22Rv1 (cell line): Measurements from ENCODE around the gene PCDH11X.
"Not testable (repeated sequence)": the region's sequence is repeated elsewhere in the genome, so short reads cannot be mapped to it uniquely, and the experiment has no call there.

Source experiments
- ZFX ChIP-seq: fragments of 450-650 bp; IDR thresholded peaks from 2 replicates; pipeline ENCODE4 v1.6.1; 2017; ENCODE audit warnings: antibody characterized with exemption, borderline replicate concordance
- TF ChIP-seq, protein P1 (sequence below): fragments of 450-650 bp; IDR thresholded peaks from 2 replicates; pipeline ENCODE4 v1.5.1; 2017; ENCODE audit warnings: mild to moderate bottlenecking

DNA sequence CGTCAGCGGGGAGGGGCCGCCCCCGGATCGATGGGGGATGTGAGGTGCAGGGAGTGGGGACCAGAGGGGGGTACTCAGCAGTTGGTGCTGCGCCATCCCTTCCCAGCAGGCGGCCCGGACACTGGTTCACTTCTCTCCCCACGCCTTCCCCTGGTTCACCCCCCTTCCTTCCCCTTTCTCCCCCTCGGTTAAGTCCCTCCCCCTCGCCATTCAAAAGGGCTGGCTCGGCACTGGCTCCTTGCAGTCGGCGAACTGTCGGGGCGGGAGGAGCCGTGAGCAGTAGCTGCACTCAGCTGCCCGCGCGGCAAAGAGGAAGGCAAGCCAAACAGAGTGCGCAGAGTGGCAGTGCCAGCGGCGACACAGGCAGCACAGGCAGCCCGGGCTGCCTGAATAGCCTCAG, at the start of gene PCDH11X:
- TF ChIP-seq, protein P1, sequence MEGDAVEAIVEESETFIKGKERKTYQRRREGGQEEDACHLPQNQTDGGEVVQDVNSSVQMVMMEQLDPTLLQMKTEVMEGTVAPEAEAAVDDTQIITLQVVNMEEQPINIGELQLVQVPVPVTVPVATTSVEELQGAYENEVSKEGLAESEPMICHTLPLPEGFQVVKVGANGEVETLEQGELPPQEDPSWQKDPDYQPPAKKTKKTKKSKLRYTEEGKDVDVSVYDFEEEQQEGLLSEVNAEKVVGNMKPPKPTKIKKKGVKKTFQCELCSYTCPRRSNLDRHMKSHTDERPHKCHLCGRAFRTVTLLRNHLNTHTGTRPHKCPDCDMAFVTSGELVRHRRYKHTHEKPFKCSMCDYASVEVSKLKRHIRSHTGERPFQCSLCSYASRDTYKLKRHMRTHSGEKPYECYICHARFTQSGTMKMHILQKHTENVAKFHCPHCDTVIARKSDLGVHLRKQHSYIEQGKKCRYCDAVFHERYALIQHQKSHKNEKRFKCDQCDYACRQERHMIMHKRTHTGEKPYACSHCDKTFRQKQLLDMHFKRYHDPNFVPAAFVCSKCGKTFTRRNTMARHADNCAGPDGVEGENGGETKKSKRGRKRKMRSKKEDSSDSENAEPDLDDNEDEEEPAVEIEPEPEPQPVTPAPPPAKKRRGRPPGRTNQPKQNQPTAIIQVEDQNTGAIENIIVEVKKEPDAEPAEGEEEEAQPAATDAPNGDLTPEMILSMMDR = not testable (repeated sequence)
- not testable (repeated sequence) for TF ChIP-seq ZFX
